ENCODE data around the gene GSTT2.
"Not testable (repeated sequence)": the region's sequence is repeated elsewhere in the genome, so short reads cannot be mapped to it uniquely, and the experiment has no call there.

Gene GSTT2

GRCh38 chr22:23974836-23975352, 5.0 kb upstream of the GSTT2 start:
- DNase-seq; POLR2A ChIA-PET; H3K4me3 ChIP-seq (ENCODE audit: control insufficient read depth in 1 of 7, extremely low read depth in 1 of 7, insufficient read depth in 4 of 7, low read depth in 2 of 7, low read length in 6 of 7): not testable (repeated sequence)

GRCh38 chr22:23977304-23977703, 2.6 kb upstream of the GSTT2 start:
- H3K36me3 ChIP-seq (ENCODE audit: control insufficient read depth in 4 of 4, insufficient read depth in 4 of 4, low read length in 3 of 4); POLR2A ChIA-PET; CTCF ChIA-PET; H3K4me3 ChIP-seq (ENCODE audit: control insufficient read depth in 1 of 7, extremely low read depth in 1 of 7, insufficient read depth in 4 of 7, low read depth in 2 of 7, low read length in 6 of 7); H3K27ac ChIP-seq (ENCODE audit: insufficient read depth in 1 of 2, low read depth in 1 of 2, low read length in 2 of 2, poor library complexity in 1 of 2, severe bottlenecking in 2 of 2); H3K27me3 ChIP-seq (replicated peaks in 2 of 5; ENCODE audit: control insufficient read depth in 4 of 5, insufficient read depth in 5 of 5, low read length in 4 of 5); H3K9me3 ChIP-seq (ENCODE audit: control extremely low read depth in 1 of 5, control insufficient read depth in 4 of 5, insufficient read depth in 2 of 5, low read depth in 1 of 5, low read length in 4 of 5); DNase-seq; H3K4me1 ChIP-seq (ENCODE audit: control extremely low read depth in 1 of 4, control insufficient read depth in 4 of 4, insufficient read depth in 4 of 4, low read length in 3 of 4): not testable (repeated sequence)
- WGBS (ENCODE audit: insufficient coverage) = no CpG with 5 or more reads among the region's 12 CpGs

More at GRCh38 chr22:23974836-23975352, 5.0 kb upstream of the GSTT2 start:
- H3K27ac ChIP-seq (ENCODE audit: insufficient read depth in 1 of 2, low read depth in 1 of 2, low read length in 2 of 2, poor library complexity in 1 of 2, severe bottlenecking in 2 of 2); H3K4me1 ChIP-seq (ENCODE audit: control extremely low read depth in 1 of 4, control insufficient read depth in 4 of 4, insufficient read depth in 4 of 4, low read length in 3 of 4); CTCF ChIA-PET; H3K9me3 ChIP-seq (ENCODE audit: control extremely low read depth in 1 of 5, control insufficient read depth in 4 of 5, insufficient read depth in 2 of 5, low read depth in 1 of 5, low read length in 4 of 5); H3K27me3 ChIP-seq (replicated peaks in 2 of 5; ENCODE audit: control insufficient read depth in 4 of 5, insufficient read depth in 5 of 5, low read length in 4 of 5): not testable (repeated sequence)
- peaks cover 7 to 21% (median 18%) of the 10 kb centered on the region in 4 experiments for H3K36me3 ChIP-seq (ENCODE audit: control insufficient read depth in 4 of 4, insufficient read depth in 4 of 4, low read length in 3 of 4)
- WGBS (ENCODE audit: insufficient coverage) = no CpG with 5 or more reads among the region's 27 CpGs

- POLR2A ChIA-PET; H3K27ac ChIP-seq (ENCODE audit: insufficient read depth in 1 of 2, low read depth in 1 of 2, low read length in 2 of 2, poor library complexity in 1 of 2, severe bottlenecking in 2 of 2); DNase-seq; H3K4me3 ChIP-seq (ENCODE audit: control insufficient read depth in 1 of 7, extremely low read depth in 1 of 7, insufficient read depth in 4 of 7, low read depth in 2 of 7, low read length in 6 of 7); H3K9me3 ChIP-seq (ENCODE audit: control extremely low read depth in 1 of 5, control insufficient read depth in 4 of 5, insufficient read depth in 2 of 5, low read depth in 1 of 5, low read length in 4 of 5); H3K27me3 ChIP-seq (replicated peaks in 2 of 5; ENCODE audit: control insufficient read depth in 4 of 5, insufficient read depth in 5 of 5, low read length in 4 of 5); H3K36me3 ChIP-seq (ENCODE audit: control insufficient read depth in 4 of 4, insufficient read depth in 4 of 4, low read length in 3 of 4); H3K4me1 ChIP-seq (ENCODE audit: control extremely low read depth in 1 of 4, control insufficient read depth in 4 of 4, insufficient read depth in 4 of 4, low read length in 3 of 4); CTCF ChIA-PET: not testable (repeated sequence)
- WGBS (ENCODE audit: insufficient coverage) = no CpG with 5 or more reads among the region's 7 CpGs
These were observed 633 bp downstream of the GSTT2 start for GRCh38 chr22:23980567-23980966.

GRCh38 chr22:23984430-23984829, 4.5 kb downstream of the GSTT2 start:
- Histone ChIP-seq H3K27me3 (replicated peaks in 2 of 5; ENCODE audit: control insufficient read depth in 4 of 5, insufficient read depth in 5 of 5, low read length in 4 of 5) (no peaks in the 10 kb centered on the region), H3K4me1 (ENCODE audit: control extremely low read depth in 1 of 4, control insufficient read depth in 4 of 4, insufficient read depth in 4 of 4, low read length in 3 of 4) (no peaks in the 10 kb centered on the region), H3K9me3 (ENCODE audit: control extremely low read depth in 1 of 5, control insufficient read depth in 4 of 5, insufficient read depth in 2 of 5, low read depth in 1 of 5, low read length in 4 of 5) (no peaks in the 10 kb centered on the region), H3K36me3 (ENCODE audit: control insufficient read depth in 4 of 4, insufficient read depth in 4 of 4, low read length in 3 of 4) (no peaks in the 10 kb centered on the region), H3K4me3 (ENCODE audit: control insufficient read depth in 1 of 7, extremely low read depth in 1 of 7, insufficient read depth in 4 of 7, low read depth in 2 of 7, low read length in 6 of 7) (no peak overlapping the region), H3K27ac (ENCODE audit: insufficient read depth in 1 of 2, low read depth in 1 of 2, low read length in 2 of 2, poor library complexity in 1 of 2, severe bottlenecking in 2 of 2) (no peak overlapping the region)
- CTCF ChIA-PET = no interaction called here
- peak in 2 of 3 donors; percentile 46 to 50 for DNase-seq
- POLR2A ChIA-PET = no interaction called here
- WGBS (ENCODE audit: insufficient coverage) = 67% methylated on average over 3 of the region's 6 CpGs

GRCh38 chr22:23986089-23986488, 6.2 kb downstream of the GSTT2 start:
- POLR2A ChIA-PET; H3K27me3 ChIP-seq (replicated peaks in 2 of 5; ENCODE audit: control insufficient read depth in 4 of 5, insufficient read depth in 5 of 5, low read length in 4 of 5); H3K4me3 ChIP-seq (ENCODE audit: control insufficient read depth in 1 of 7, extremely low read depth in 1 of 7, insufficient read depth in 4 of 7, low read depth in 2 of 7, low read length in 6 of 7); DNase-seq; H3K4me1 ChIP-seq (ENCODE audit: control extremely low read depth in 1 of 4, control insufficient read depth in 4 of 4, insufficient read depth in 4 of 4, low read length in 3 of 4); H3K27ac ChIP-seq (ENCODE audit: insufficient read depth in 1 of 2, low read depth in 1 of 2, low read length in 2 of 2, poor library complexity in 1 of 2, severe bottlenecking in 2 of 2); H3K9me3 ChIP-seq (ENCODE audit: control extremely low read depth in 1 of 5, control insufficient read depth in 4 of 5, insufficient read depth in 2 of 5, low read depth in 1 of 5, low read length in 4 of 5); CTCF ChIA-PET; H3K36me3 ChIP-seq (ENCODE audit: control insufficient read depth in 4 of 4, insufficient read depth in 4 of 4, low read length in 3 of 4): not testable (repeated sequence)
- WGBS (ENCODE audit: insufficient coverage) = 87% methylated on average over 4 of the region's 8 CpGs

- WGBS (ENCODE audit: insufficient coverage) = no CpG with 5 or more reads among the region's 4 CpGs
- H3K36me3 ChIP-seq (ENCODE audit: control insufficient read depth in 4 of 4, insufficient read depth in 4 of 4, low read length in 3 of 4); DNase-seq; H3K4me1 ChIP-seq (ENCODE audit: control extremely low read depth in 1 of 4, control insufficient read depth in 4 of 4, insufficient read depth in 4 of 4, low read length in 3 of 4); CTCF ChIA-PET; H3K27ac ChIP-seq (ENCODE audit: insufficient read depth in 1 of 2, low read depth in 1 of 2, low read length in 2 of 2, poor library complexity in 1 of 2, severe bottlenecking in 2 of 2); H3K27me3 ChIP-seq (replicated peaks in 2 of 5; ENCODE audit: control insufficient read depth in 4 of 5, insufficient read depth in 5 of 5, low read length in 4 of 5); H3K4me3 ChIP-seq (ENCODE audit: control insufficient read depth in 1 of 7, extremely low read depth in 1 of 7, insufficient read depth in 4 of 7, low read depth in 2 of 7, low read length in 6 of 7); H3K9me3 ChIP-seq (ENCODE audit: control extremely low read depth in 1 of 5, control insufficient read depth in 4 of 5, insufficient read depth in 2 of 5, low read depth in 1 of 5, low read length in 4 of 5); POLR2A ChIA-PET: not testable (repeated sequence)
These were observed 6.7 kb downstream of the GSTT2 start for GRCh38 chr22:23986538-23987178.

- H3K27ac ChIP-seq (ENCODE audit: insufficient read depth in 1 of 2, low read depth in 1 of 2, low read length in 2 of 2, poor library complexity in 1 of 2, severe bottlenecking in 2 of 2); H3K27me3 ChIP-seq (replicated peaks in 2 of 5; ENCODE audit: control insufficient read depth in 4 of 5, insufficient read depth in 5 of 5, low read length in 4 of 5); H3K9me3 ChIP-seq (ENCODE audit: control extremely low read depth in 1 of 5, control insufficient read depth in 4 of 5, insufficient read depth in 2 of 5, low read depth in 1 of 5, low read length in 4 of 5); H3K4me3 ChIP-seq (ENCODE audit: control insufficient read depth in 1 of 7, extremely low read depth in 1 of 7, insufficient read depth in 4 of 7, low read depth in 2 of 7, low read length in 6 of 7); H3K4me1 ChIP-seq (ENCODE audit: control extremely low read depth in 1 of 4, control insufficient read depth in 4 of 4, insufficient read depth in 4 of 4, low read length in 3 of 4); POLR2A ChIA-PET; DNase-seq; CTCF ChIA-PET; H3K36me3 ChIP-seq (ENCODE audit: control insufficient read depth in 4 of 4, insufficient read depth in 4 of 4, low read length in 3 of 4): not testable (repeated sequence)
- 100% methylated on average over 1 of the region's 3 CpGs for WGBS (ENCODE audit: insufficient coverage)
These were observed 9.8 kb downstream of the GSTT2 start for GRCh38 chr22:23989583-23990244.

Data from common myeloid progenitor, CD34-positive (primary cell).